ENCODE measurements around the gene PTX4.

- TF ChIP-seq, protein P1, sequence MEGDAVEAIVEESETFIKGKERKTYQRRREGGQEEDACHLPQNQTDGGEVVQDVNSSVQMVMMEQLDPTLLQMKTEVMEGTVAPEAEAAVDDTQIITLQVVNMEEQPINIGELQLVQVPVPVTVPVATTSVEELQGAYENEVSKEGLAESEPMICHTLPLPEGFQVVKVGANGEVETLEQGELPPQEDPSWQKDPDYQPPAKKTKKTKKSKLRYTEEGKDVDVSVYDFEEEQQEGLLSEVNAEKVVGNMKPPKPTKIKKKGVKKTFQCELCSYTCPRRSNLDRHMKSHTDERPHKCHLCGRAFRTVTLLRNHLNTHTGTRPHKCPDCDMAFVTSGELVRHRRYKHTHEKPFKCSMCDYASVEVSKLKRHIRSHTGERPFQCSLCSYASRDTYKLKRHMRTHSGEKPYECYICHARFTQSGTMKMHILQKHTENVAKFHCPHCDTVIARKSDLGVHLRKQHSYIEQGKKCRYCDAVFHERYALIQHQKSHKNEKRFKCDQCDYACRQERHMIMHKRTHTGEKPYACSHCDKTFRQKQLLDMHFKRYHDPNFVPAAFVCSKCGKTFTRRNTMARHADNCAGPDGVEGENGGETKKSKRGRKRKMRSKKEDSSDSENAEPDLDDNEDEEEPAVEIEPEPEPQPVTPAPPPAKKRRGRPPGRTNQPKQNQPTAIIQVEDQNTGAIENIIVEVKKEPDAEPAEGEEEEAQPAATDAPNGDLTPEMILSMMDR (optimal IDR thresholded peaks at IDR 0.05 in 1 of 3, IDR thresholded peaks at IDR 0.05 in 1 of 3, conservative IDR thresholded peaks at IDR 0.05 in 1 of 3; ENCODE audit: extremely low read depth in 1 of 3, insufficient read depth in 2 of 3, low read length in 3 of 3): no peak
- TF ChIP-seq EZH2 (IDR thresholded peaks at IDR 0.05; ENCODE audit: low read length): no peak
These were observed 17.1 kb downstream of the PTX4 start for GRCh38 chr16:1471569-1472194.

Data from keratinocyte (primary cell).